ENCODE measurements around the gene ARID2. TPM values are rescaled to one million over a fixed set of nuclear protein-coding genes. Genes with fewer than 3 reads are reported as not detected.

Gene ARID2
- total and polyA plus RNA-seq, 8 donors, result 29.2 to 42.6 (median 34.1) TPM

DNA sequence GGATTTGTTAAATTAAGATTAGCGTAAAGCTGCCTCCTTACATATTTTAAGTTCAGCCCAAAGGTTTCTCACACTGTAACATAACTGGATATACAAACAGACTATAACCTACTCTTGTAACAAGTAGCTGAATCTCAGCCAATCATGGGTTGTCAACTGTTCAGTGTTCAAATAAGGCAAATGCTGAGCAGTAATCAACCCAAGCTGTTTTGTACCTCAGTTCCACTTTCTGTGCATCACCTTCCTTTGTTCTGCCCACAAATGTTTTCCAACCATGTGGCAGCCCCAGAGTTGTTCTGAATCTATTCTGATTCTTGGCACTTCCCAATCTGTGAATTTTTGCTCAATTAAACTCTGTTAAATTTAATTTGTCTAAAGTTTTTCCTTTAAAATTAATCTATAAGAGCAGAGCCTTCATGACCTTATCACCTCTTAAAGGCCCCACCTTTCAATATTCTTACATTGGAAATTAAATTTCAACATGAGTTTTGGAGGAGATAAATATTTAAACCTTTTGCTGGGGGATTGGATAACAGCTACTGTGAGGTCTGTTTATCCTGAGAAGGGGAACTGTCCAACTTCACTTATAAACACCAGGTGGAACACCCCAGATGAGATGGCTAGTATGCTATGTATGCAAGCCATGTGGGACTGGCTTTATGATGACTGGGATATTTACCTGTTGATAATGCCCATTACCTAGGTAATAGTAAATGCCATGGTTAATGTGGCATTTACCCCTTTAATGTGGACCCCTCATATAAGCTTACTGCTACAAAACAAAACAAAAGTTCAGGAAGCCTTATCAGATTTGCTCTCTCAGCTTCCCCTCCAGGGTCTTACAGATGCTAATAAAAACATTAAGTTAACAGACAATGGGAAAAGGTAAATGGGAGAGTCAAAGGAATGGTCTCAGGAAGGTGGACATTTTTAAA, 42.2 kb upstream of the ARID2 start:
- H3K27ac ChIP-seq, result no peak overlapping the region
- intact Hi-C loops (cut with DNase I), result no loop called here
- H3K4me3 ChIP-seq, result no peak overlapping the region
- no peaks in the 10 kb centered on the region for H3K9me3 ChIP-seq
- TF ChIP-seq, protein P1, sequence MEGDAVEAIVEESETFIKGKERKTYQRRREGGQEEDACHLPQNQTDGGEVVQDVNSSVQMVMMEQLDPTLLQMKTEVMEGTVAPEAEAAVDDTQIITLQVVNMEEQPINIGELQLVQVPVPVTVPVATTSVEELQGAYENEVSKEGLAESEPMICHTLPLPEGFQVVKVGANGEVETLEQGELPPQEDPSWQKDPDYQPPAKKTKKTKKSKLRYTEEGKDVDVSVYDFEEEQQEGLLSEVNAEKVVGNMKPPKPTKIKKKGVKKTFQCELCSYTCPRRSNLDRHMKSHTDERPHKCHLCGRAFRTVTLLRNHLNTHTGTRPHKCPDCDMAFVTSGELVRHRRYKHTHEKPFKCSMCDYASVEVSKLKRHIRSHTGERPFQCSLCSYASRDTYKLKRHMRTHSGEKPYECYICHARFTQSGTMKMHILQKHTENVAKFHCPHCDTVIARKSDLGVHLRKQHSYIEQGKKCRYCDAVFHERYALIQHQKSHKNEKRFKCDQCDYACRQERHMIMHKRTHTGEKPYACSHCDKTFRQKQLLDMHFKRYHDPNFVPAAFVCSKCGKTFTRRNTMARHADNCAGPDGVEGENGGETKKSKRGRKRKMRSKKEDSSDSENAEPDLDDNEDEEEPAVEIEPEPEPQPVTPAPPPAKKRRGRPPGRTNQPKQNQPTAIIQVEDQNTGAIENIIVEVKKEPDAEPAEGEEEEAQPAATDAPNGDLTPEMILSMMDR (IDR thresholded peaks at IDR 0.05), result no peak
- no peaks in the 10 kb centered on the region for H3K27me3 ChIP-seq
- H3K36me3 ChIP-seq, result no peaks in the 10 kb centered on the region
- no peak for ATAC-seq
- no peaks in the 10 kb centered on the region for H3K4me1 ChIP-seq
- DNase-seq, result no peak

DNA sequence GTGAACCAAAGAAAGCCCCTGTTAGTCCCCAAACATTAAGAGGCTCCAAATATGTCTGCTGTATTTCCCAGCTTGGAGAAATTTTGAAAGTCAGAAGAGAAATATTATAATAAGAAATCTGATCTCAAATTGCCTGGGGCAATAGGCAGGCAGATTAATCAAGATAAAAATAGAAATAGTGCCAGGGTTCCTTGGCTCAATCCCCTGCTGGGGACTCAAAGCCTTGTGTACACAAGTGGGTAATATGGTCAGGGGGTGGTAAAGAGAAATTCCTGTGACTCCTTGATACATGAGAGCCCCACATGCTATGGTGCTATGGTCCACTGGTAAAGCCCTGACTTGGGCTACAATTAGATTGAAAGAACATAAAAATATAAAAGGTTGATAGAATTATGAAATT, 41.3 kb upstream of the ARID2 start:
- H3K36me3 ChIP-seq, result no peaks in the 10 kb centered on the region
- H3K9me3 ChIP-seq, result no peaks in the 10 kb centered on the region
- H3K27ac ChIP-seq, result no peak overlapping the region
- TF ChIP-seq, protein P1 (IDR thresholded peaks at IDR 0.05), result no peak
- H3K4me1 ChIP-seq, result no peaks in the 10 kb centered on the region
- no peak overlapping the region for H3K4me3 ChIP-seq
- no peak for DNase-seq
- H3K27me3 ChIP-seq, result no peaks in the 10 kb centered on the region
- no peak for ATAC-seq
- intact Hi-C loops (cut with DNase I), result no loop called here

DNA sequence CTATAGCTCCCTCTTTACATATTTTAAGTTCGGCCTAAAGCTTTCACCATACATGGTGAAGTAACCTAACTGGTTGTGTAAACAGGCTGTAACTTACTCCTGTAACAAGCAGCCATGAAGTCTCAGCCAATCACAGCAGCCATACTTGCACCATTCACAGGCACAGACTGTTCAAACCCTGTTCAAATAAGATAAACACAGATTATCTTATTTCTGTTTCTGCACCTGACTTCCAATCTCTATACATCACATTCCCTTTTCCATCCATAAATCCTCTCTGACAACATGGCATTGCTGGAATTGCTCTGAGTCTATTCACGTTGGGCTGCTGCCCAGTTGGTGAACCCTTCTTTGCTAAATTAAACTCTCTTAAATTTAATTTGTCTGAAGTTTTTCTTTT, 34.5 kb upstream of the ARID2 start:
- Histone ChIP-seq H3K27me3 (no peaks in the 10 kb centered on the region), H3K4me3 (no peak overlapping the region), H3K27ac (no peak overlapping the region), H3K36me3 (no peaks in the 10 kb centered on the region), H3K4me1 (no peaks in the 10 kb centered on the region), H3K9me3 (peaks cover 0 to 13% of the 10 kb centered on the region in 2 donors)
- TF ChIP-seq, protein P1 (IDR thresholded peaks at IDR 0.05), result no peak
- DNase-seq (no peak), ATAC-seq (no peak)
- intact Hi-C loops (cut with DNase I), result no loop called here

DNA sequence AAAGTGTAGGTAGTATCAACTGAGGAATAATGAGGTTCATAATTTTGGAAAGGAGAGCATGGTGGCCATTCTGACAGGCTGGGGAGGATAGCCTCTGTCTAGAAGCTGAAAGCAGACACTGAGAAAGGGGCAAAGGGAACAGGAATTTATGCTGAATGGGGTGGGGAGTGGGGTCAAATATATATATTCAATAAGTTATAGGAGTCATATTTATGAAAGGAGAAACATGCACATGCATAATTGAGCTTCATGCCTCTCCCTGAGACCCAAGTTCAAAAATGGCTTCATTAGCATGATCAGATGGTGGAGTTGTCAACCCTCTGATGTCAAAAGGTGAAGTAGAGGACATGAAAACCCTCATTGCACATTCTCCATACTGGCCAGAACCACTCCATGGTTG, 33.9 kb upstream of the ARID2 start:
- ATAC-seq, result no peak
- Histone ChIP-seq H3K4me3 (no peak overlapping the region), H3K36me3 (no peaks in the 10 kb centered on the region), H3K27me3 (no peaks in the 10 kb centered on the region), H3K4me1 (no peaks in the 10 kb centered on the region), H3K27ac (no peak overlapping the region), H3K9me3 (peaks cover 0 to 15% of the 10 kb centered on the region in 2 donors)
- intact Hi-C loops (cut with DNase I), result no loop called here
- TF ChIP-seq, protein P1 (IDR thresholded peaks at IDR 0.05), result no peak
- no peak for DNase-seq

DNA sequence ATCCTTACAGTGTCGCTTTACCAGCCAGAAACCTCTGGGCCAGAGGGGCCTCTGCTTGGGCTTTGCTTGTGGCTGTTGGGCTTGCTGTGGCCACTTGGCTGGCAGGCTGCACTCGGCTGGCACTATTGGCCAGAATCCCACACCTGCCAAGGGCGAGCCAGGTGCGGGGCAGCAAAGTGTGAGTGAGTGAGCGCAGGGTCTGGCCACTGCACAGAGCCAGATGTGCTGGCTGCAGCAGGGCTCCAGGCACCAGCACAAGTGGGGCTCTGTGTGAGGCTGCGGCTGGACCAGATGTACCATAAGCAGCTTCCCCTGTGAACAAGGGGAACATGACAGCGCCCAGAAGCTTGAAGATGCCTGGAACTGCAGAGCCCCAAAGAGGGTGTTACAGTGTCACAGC, 33.5 kb upstream of the ARID2 start:
- Histone ChIP-seq H3K36me3 (no peaks in the 10 kb centered on the region), H3K27ac (no peak overlapping the region), H3K27me3 (no peaks in the 10 kb centered on the region), H3K9me3 (peaks cover 0 to 19% of the 10 kb centered on the region in 2 donors), H3K4me1 (no peaks in the 10 kb centered on the region), H3K4me3 (no peak overlapping the region)
- intact Hi-C loops (cut with DNase I), result no loop called here
- DNase-seq (peak in 1 of 4 donors; percentile 58), ATAC-seq (no peak)
- TF ChIP-seq, protein P1 (IDR thresholded peaks at IDR 0.05), result no peak
